ENCODE measurements around the gene S100A14.

DNA sequence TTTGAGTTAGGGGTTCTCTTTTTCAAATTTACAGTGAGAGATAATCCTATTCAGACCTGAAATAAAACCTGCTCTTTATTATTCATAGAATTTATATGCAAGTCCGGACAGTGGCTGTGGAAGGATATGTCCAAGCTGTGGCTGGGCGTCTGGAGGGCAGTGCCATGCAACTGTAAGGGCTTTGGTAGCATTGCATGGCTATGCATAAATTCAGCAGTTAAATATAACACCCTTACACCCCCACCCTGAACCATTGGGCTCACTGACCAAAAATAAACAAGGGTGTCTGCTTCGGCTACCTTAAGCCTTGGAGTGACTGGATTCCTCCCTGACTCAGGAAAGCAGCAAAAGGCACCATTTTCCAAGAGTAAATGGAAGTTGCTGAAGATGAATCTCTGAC is 23.2 kb upstream of the S100A14 start:
- TF ChIP-seq, protein P1, sequence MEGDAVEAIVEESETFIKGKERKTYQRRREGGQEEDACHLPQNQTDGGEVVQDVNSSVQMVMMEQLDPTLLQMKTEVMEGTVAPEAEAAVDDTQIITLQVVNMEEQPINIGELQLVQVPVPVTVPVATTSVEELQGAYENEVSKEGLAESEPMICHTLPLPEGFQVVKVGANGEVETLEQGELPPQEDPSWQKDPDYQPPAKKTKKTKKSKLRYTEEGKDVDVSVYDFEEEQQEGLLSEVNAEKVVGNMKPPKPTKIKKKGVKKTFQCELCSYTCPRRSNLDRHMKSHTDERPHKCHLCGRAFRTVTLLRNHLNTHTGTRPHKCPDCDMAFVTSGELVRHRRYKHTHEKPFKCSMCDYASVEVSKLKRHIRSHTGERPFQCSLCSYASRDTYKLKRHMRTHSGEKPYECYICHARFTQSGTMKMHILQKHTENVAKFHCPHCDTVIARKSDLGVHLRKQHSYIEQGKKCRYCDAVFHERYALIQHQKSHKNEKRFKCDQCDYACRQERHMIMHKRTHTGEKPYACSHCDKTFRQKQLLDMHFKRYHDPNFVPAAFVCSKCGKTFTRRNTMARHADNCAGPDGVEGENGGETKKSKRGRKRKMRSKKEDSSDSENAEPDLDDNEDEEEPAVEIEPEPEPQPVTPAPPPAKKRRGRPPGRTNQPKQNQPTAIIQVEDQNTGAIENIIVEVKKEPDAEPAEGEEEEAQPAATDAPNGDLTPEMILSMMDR (IDR thresholded peaks at IDR 0.05): no peak
- TF ChIP-seq POLR2A (IDR thresholded peaks at IDR 0.05) (no peak), POLR2AphosphoS5 (IDR thresholded peaks at IDR 0.05) (no peak)

Measured in stomach (tissue), 4 donors.